Natural killer cell (primary cell): ENCODE data around the gene PLPP1. TPM values are rescaled to one million over a fixed set of nuclear protein-coding genes. Genes with fewer than 3 reads are reported as not detected.

Experiments used
- ATAC-seq, 3 donors: fragments of 150-1000 bp in 2 of 3; fragments of 200-7000 bp in 1 of 3; cut with Tn5 transposase; 1 replicate in 1 of 3; 2 replicates in 2 of 3; pipeline ENCODE4 v1.10.0; 2021; ENCODE audit warnings: mild to moderate bottlenecking in 2 of 3, moderate library complexity in 2 of 3
- DNase-seq, 2 donors: peaks; one replicate each; pipeline versions ENCODE4 v3.0.0 to v3.0.0-alpha.2; 2013 to 2021; ENCODE audit warnings: mixed read lengths in 1 of 2
- H3K27ac ChIP-seq: one replicate; pipeline ENCODE4 v1.5.1; 2013; ENCODE audit warnings: mild to moderate bottlenecking, low read length
- H3K27me3 ChIP-seq: one replicate; pipeline ENCODE4 v1.6.1; 2013; ENCODE audit warnings: low read length; ENCODE audit not compliant: control insufficient read depth, insufficient read depth
- H3K36me3 ChIP-seq: one replicate; pipeline ENCODE4 v1.6.1; 2013; ENCODE audit warnings: low read length; ENCODE audit not compliant: control insufficient read depth, insufficient read depth
- H3K4me1 ChIP-seq: one replicate; pipeline ENCODE4 v1.6.1; 2013; ENCODE audit warnings: low read length; ENCODE audit not compliant: control insufficient read depth, insufficient read depth
- H3K4me3 ChIP-seq: one replicate; pipeline ENCODE4 v1.5.1; 2013; ENCODE audit warnings: low read length
- H3K9me3 ChIP-seq: one replicate; pipeline ENCODE4 v1.6.1; 2013; ENCODE audit warnings: low read length; ENCODE audit not compliant: control insufficient read depth, insufficient read depth
- H3K27ac Mint-ChIP-seq, 2 donors: one replicate each; pipeline ENCODE4 v1.8.0; 2022; ENCODE audit warnings: mild to moderate bottlenecking in 2 of 2, mixed read lengths in 2 of 2, moderate library complexity in 1 of 2
- H3K27me3 Mint-ChIP-seq, 2 donors: one replicate each; pipeline ENCODE4 v1.8.0; 2022; ENCODE audit warnings: low read depth in 2 of 2, mixed read lengths in 2 of 2
- H3K36me3 Mint-ChIP-seq: one replicate; pipeline ENCODE4 v1.8.0; 2022; ENCODE audit warnings: mixed read lengths
- H3K4me1 Mint-ChIP-seq, 2 donors: one replicate each; pipeline ENCODE4 v1.8.0; 2022; ENCODE audit warnings: mixed read lengths in 2 of 2
- H3K4me3 Mint-ChIP-seq: one replicate; pipeline ENCODE4 v1.8.0; 2022; ENCODE audit warnings: mild to moderate bottlenecking, moderate library complexity, mixed read lengths
- H3K9me3 Mint-ChIP-seq, 2 donors: one replicate each; pipeline ENCODE4 v1.8.0; 2022; ENCODE audit warnings: mixed read lengths in 2 of 2
- WGBS: methylation state at CpG from one replicate; pipeline ENCODE4 v1.1.7; 2013; ENCODE audit warnings: missing lambda C conversion rate; ENCODE audit not compliant: insufficient coverage; 5-methylcytosine and 5-hydroxymethylcytosine counted together
- intact Hi-C: fragments of 100-400 bp; cut with micrococcal nuclease; formaldehyde crosslinking; loops from one replicate; pipeline ENCODE4 v1.14.2; 2022
- total RNA-seq, 4 donors: library from RNA; stranded (reverse); fragments of 120-200 nt in 1 of 4; gene quantifications; one replicate each; pipeline versions ENCODE4 v1.2.3 to v1.2.4, GENCODE V29; 2013 to 2022
- TF ChIP-seq, protein P1 (sequence below): fragments of 200-600 bp; IDR thresholded peaks from one replicate; pipeline ENCODE4 v1.8.0; 2022; ENCODE audit warnings: antibody characterized with exemption

PLPP1 gene
- 1 to 10 TPM; 3.3 to 5.5 (median 4.2) TPM for total RNA-seq
- 5.6 TPM for total RNA-seq (2013)

DNA sequence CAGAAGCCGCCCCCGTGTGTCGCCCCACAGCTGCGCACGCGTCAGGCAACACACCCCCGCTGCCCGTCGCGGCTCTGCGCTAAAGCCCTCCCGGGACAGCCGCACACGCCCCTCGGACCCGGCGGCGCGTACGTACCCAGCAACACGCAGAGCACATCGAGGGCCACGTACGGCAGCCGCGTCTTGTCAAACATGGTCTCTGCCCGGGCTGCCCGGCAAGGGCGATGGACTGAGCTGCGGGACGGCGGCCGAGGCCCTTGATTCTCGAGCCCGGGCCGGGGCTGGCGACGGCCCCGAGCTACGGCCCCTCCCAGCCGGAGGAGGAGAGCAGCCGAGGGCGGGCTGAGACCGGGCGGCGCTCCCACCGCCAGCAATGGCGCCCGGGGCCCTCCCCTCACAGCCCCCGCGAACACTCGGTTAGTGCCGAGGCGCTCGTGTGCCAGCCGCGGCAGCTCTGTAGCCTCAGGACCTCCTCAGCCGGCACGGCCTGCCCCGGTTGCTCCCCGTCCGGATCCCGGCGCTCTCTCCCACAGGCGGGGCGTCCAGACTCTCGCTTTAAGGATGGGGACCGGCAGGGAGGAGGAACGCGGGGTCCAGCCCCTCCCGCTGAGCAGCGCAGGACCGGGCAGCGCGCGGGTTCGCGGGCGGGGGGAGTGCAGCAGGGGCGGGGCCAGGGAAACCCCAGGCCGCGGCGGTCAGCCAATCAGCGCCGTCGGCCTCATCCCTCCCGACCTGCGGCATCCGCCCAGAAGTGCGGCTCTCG, at the start of gene PLPP1:
Gene PLPP1, minus strand, starts transcription at position 529 of the 763 bp plus-strand sequence. Its CDS starts 335 bp downstream, at position 194.
- under 1% methylated on average over 91 of the region's 91 CpGs for WGBS
- Histone ChIP-seq H3K27ac (peak within 1 kb of the TSS; percentile 86), H3K36me3 (no peaks in the 10 kb centered on the region), H3K27me3 (no peaks in the 10 kb centered on the region), H3K9me3 (no peaks in the 10 kb centered on the region), H3K4me1 (peaks cover 12% of the 10 kb centered on the region), H3K4me3 (peak within 1 kb of the TSS; percentile 81)
- peak; percentile 81 to 91 (median 84) for ATAC-seq
- peak within 1 kb of the TSS; percentile 61 to 90 for H3K27ac Mint-ChIP-seq
- peak; percentile 80 to 92 for DNase-seq
- H3K27me3 Mint-ChIP-seq = peaks cover 0 to 4% of the 10 kb centered on the region in 2 donors
- no peaks in the 10 kb centered on the region for H3K9me3 Mint-ChIP-seq
- H3K4me1 Mint-ChIP-seq = peaks cover 8 to 17% of the 10 kb centered on the region in 2 donors
- TF ChIP-seq, protein P1, sequence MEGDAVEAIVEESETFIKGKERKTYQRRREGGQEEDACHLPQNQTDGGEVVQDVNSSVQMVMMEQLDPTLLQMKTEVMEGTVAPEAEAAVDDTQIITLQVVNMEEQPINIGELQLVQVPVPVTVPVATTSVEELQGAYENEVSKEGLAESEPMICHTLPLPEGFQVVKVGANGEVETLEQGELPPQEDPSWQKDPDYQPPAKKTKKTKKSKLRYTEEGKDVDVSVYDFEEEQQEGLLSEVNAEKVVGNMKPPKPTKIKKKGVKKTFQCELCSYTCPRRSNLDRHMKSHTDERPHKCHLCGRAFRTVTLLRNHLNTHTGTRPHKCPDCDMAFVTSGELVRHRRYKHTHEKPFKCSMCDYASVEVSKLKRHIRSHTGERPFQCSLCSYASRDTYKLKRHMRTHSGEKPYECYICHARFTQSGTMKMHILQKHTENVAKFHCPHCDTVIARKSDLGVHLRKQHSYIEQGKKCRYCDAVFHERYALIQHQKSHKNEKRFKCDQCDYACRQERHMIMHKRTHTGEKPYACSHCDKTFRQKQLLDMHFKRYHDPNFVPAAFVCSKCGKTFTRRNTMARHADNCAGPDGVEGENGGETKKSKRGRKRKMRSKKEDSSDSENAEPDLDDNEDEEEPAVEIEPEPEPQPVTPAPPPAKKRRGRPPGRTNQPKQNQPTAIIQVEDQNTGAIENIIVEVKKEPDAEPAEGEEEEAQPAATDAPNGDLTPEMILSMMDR = no peak
- intact Hi-C loops = loop anchor here (10.0 kb wide), 4 partner anchors 360 to 1220 kb away; partner anchors contain the start of genes ARL15, CDC20B and IL6ST
- H3K36me3 Mint-ChIP-seq = no peaks in the 10 kb centered on the region
- peak within 1 kb of the TSS; percentile 78 for H3K4me3 Mint-ChIP-seq

DNA sequence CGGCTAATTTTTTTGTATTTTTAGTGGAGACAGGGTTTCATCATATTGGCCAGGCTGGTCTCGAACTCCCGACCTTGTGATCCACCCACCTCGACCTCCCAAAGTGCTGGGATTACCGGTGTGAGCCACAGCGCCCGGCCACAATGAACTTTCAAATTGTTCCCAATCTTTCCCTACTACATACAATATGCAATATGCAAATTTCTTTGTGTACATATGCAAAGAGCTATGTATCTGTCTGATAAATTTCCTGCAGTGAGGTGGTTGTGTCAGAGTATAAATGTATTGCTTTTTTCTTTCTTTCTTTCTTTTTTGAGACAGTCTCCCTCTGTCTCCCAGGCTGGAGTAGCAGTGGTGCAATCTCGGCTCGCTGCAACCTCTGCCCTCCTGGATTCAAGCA, 48.8 kb upstream of the PLPP1 start:
- Histone ChIP-seq H3K36me3 (no peaks in the 10 kb centered on the region), H3K9me3 (no peaks in the 10 kb centered on the region), H3K27me3 (no peaks in the 10 kb centered on the region), H3K27ac (no peak overlapping the region), H3K4me3 (no peak overlapping the region), H3K4me1 (no peaks in the 10 kb centered on the region)
- Mint-ChIP-seq H3K4me3 (no peak overlapping the region), H3K36me3 (no peaks in the 10 kb centered on the region), H3K27ac (no peak overlapping the region), H3K27me3 (no peaks in the 10 kb centered on the region), H3K4me1 (no peaks in the 10 kb centered on the region), H3K9me3 (no peaks in the 10 kb centered on the region)
- intact Hi-C loops = no loop called here
- 86% methylated on average over 7 of the region's 9 CpGs for WGBS
- DNase-seq (no peak), ATAC-seq (no peak)
- TF ChIP-seq, protein P1 = no peak

DNA sequence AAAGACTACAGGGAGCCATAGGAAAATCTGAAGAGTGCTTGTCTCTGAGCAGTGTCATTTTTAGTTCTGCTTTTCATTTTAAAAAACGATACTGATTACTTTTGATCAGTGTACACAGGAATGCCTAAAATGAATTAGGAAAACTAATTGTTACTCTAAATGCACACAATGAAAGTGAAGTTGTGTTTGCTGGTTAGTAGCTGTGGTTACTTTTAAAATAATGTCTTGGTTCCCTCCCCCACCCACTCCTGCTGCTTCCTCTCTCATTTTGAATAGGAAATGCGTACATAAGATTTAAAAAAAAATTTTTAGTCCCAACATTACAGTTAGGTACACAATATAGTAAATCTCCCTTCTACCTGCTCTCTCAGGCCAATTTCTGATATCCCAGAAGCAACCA, 47.5 kb upstream of the PLPP1 start:
- no peaks in the 10 kb centered on the region for H3K36me3 ChIP-seq
- Mint-ChIP-seq H3K4me3 (no peak overlapping the region), H3K36me3 (no peaks in the 10 kb centered on the region), H3K9me3 (no peaks in the 10 kb centered on the region), H3K27ac (no peak overlapping the region), H3K4me1 (no peaks in the 10 kb centered on the region), H3K27me3 (no peaks in the 10 kb centered on the region)
- ATAC-seq (no peak), DNase-seq (peak in 1 of 2 donors; percentile 36)
- no peak overlapping the region for H3K27ac ChIP-seq
- intact Hi-C loops = no loop called here
- no peaks in the 10 kb centered on the region for H3K4me1 ChIP-seq
- H3K4me3 ChIP-seq = no peak overlapping the region
- no peaks in the 10 kb centered on the region for H3K27me3 ChIP-seq
- TF ChIP-seq, protein P1 = no peak
- WGBS = 18% methylated on average over 2 of the region's 2 CpGs
- H3K9me3 ChIP-seq = no peaks in the 10 kb centered on the region
